Glomerular visceral epithelial cell (primary cell): ENCODE data around the gene SMIM38.

ENCODE experiments used
- DNase-seq: peaks from one replicate; pipeline ENCODE4 v3.0.0-alpha.2; 2016; ENCODE audit errors: extremely low spot score

Gene SMIM38

GRCh38 chr11:69203381-69203780 lies 47.6 kb downstream of the SMIM38 start:
- no peak for DNase-seq

GRCh38 chr11:69203901-69204245 lies 48.1 kb downstream of the SMIM38 start:
- no peak for DNase-seq

- DNase-seq: no peak
Measured at GRCh38 chr11:69204246-69204940, 48.7 kb downstream of the SMIM38 start.

- DNase-seq: no peak
Measured at GRCh38 chr11:69204941-69205742, 49.4 kb downstream of the SMIM38 start.
